ELF-1 (cell line): ENCODE measurements around the gene OR6T1.

Experiments
- DNase-seq: peaks from one replicate; pipeline ENCODE4 v3.0.0-alpha.2; 2016; ENCODE audit warnings: low read depth, low spot score

OR6T1 gene

DNA sequence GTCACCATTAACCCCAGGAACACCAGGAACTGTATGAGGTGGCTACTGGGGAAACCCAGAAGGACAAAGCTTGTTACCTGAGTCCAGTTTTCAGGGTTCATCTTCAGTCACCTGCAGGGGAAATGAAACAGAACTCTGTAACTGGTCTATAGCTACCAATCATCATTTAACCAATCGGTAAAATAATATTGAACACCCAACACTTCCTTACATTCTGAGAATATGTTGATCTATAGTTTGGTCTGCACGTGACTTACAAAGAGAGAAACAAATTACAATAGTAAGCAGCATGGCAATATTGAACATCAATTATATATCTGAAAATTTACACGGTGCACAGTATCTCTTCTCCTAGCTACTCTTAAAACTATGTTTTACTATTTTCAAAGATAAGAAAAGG, at the start of gene OR6T1:
Gene OR6T1, minus strand, starts transcription at position 101 of the 400 bp plus-strand sequence. Its CDS starts 0 bp downstream, at position 101.
- DNase-seq, result no peak

GRCh38 chr11:123979311-123979710, 35.7 kb upstream of the OR6T1 start:
- DNase-seq, result no peak

DNA sequence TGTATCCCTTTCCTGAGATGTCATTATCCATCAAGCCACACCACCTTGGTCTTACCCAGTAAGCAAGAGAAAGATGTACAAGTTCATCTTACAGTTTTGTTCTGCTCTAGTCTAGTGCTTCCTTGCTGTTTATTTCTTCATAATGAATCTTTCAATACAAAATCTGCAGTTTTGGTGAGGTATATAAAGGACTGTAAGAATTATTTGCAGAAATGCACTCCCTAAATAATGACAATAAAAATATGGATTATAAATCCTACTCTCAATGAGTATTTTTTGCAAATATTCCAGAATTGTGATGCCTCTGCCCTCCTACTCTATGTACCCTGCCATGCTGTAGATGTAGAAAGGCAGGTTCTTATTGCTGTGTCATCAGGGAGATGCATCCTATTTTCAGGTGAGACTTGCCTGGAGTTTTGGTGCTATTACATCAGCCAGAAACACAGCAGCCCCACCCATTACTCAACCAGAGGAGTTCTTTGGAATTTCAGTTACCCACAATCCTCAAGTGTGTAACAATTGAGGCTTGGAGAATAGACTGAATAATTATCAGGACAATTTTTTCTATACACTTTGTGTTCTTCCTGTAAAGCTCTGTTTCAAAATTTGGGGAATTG, 34.2 kb upstream of the OR6T1 start, which contains the start of gene OR10S1:
Gene OR10S1, minus strand, starts transcription at position 51 of the 617 bp plus-strand sequence. CDS start 117 bp downstream, outside the sequence.
- no peak for DNase-seq

DNA sequence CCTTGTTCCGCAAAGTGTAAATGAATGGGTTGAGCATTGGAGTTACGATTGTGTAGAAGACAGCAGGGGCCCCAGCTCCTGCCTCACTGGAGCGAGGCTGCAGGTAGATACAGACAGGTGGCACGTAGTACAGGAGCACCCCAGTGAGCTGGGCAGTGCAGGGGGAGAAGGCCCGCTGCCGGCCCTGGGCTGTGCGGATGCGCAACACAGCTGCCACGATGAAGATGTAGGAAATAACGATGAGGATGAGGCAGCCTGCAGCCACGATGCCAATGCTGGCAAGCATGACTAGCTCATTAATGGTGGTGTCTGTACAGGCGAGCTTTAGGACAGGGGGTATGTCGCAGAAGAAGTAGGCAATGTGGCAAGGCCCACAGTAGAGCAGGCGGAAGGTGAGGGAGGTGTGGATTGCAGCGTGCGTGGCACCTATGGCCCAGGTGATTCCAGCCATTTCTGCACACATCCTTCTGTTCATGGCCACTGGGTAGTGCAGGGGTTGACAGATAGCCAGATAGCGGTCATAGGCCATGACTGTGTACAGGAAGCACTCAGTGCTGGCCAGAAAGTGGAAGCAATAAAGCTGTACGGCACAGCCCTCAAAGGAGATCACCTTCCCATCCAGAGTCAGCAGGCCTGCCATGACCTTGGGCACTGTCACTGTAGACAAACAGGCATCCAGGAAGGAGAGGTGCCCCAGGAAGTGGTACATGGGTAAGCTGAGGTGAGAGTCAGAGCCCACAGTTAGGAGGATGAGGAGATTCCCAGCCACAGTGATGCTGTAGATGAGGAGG, 33.3 kb upstream of the OR6T1 start:
- DNase-seq, result no peak

DNA sequence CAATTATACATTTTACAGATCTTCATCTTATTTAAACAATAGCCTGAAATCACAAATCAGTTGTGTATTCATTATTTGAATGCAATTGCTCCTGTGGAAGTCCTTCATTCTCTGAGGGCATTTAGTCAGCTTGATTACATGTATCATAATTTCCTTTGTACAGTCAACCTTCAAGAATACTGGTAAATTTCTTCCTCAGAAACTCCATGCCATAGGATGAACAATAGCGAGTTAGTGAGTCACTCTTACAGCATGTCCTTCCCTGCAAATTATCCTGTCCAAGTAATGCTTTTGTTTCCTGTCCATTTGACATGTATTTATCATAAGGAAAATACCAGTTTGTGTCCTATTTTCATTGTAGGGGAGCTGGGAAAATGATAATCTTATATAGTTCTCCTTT, 30.2 kb upstream of the OR6T1 start:
- no peak for DNase-seq

- no peak for DNase-seq
Measured at GRCh38 chr11:123956752-123957151, 13.1 kb upstream of the OR6T1 start.

- DNase-seq, result no peak
Measured at GRCh38 chr11:123945132-123945531, 1.5 kb upstream of the OR6T1 start.

- no peak for DNase-seq
Measured at GRCh38 chr11:123942413-123942812, 1.2 kb downstream of the OR6T1 start.

DNA sequence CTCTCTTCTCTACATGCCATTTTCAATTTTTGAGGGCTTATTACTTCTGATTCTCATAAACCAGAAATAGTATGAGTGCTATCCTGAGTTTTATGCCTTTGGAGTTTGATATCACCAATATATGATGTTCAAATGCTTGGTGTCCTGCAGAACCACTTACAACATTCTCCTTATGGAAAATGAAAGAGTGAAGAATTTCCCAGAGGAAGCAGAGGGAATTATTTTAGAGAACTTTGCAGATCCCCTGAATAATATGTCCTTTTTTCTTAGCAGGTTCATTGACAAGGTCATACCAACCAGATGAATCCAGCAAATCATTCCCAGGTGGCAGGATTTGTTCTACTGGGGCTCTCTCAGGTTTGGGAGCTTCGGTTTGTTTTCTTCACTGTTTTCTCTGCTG, 4.3 kb downstream of the OR6T1 start, which contains the start of gene OR4D5:
Gene OR4D5, plus strand, starts transcription at position 301 of the 400 bp plus-strand sequence. Its CDS starts 0 bp downstream, at position 301.
- no peak for DNase-seq

- no peak for DNase-seq
Measured at GRCh38 chr11:123924027-123924426, 19.6 kb downstream of the OR6T1 start.

DNA sequence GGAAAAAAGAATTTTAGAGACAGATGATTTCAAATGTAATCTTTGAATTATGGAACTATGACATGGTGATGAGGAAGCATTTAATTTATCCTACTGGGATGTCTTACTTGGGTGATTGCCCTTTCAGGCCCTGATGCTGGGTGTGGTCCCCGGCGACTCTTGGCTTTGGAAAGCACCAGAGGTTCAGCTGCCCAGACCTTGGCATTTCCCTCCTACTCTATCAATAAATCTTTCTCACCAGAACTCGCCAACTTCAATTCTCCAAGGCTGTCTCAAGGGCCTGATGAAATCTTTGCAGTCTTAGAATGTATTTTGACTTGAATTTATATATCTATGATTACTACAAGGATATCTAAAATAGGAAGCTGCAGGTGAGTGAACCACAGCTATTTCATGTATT, 22.7 kb downstream of the OR6T1 start:
- no peak for DNase-seq

DNA sequence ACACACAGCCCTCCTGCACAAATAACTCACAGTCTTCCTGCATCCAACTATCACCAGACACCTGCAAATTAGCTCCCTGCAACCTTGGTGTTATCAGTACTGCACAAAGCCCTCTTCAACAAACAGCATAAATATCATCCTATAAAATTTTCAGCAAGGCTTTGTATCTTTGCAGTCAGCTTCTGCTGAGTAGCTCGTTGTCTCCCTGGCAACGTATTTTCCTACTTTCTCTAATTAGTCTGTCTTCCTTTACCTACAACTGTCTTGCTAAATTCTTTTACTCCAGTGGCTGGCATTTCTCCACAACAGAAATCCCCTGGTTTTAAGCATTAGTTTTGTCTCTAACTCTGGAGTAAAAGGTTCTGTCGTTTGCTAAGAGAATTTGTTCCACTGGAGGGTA, 37.8 kb downstream of the OR6T1 start:
- DNase-seq, result no peak

GRCh38 chr11:123904932-123905331, 38.7 kb downstream of the OR6T1 start:
- no peak for DNase-seq

GRCh38 chr11:123903932-123904331, 39.7 kb downstream of the OR6T1 start:
- DNase-seq, result no peak

- DNase-seq, result no peak
Measured at GRCh38 chr11:123901867-123902266, 41.8 kb downstream of the OR6T1 start, which contains the start of gene OR8D4. Gene OR8D4 (plus strand): TSS chr11:123902167. CDS start chr11:123906432, 4,265 bp downstream.

DNA sequence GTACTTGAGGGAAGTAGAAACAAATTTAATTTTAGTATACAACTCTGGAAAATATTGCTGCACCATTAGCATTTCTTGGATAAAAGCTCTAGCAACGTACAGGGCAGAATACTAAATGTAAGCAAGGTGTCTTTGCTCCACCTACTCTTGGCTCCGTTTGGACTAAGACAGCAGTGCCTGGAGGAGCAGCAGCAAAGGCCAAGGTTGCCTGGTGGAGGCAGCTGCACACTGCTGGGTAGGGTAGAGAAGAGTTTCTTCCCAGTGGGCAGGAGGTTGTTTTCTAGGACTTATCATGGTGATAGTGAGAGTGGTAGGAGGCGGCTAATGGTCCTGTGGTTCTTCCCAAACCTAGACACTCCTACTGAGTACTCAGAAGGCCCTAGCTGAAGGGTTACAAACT, 43.8 kb downstream of the OR6T1 start:
- no peak for DNase-seq
